Inflammatory macrophage (primary cell): Measurements from ENCODE around the gene TNNI3K.
A peak's percentile ranks its signal among the peaks of the same experiment; 100 is the strongest.
"Not testable (repeated sequence)": the region's sequence is repeated elsewhere in the genome, so short reads cannot be mapped to it uniquely, and the experiment has no call there.

Source experiments
- DNase-seq, 2 donors: peaks; one replicate each; pipeline ENCODE4 v3.0.0-alpha.2; 2020 to 2022
- total RNA-seq, 18 experiments: gene quantifications; one replicate each; lab custom pipeline; 2026; ENCODE audit warnings: mixed read lengths in 6 of 18, inconsistent platforms in 2 of 18; lab: John Stamatoyannopoulos, UW

Gene TNNI3K, protein sequence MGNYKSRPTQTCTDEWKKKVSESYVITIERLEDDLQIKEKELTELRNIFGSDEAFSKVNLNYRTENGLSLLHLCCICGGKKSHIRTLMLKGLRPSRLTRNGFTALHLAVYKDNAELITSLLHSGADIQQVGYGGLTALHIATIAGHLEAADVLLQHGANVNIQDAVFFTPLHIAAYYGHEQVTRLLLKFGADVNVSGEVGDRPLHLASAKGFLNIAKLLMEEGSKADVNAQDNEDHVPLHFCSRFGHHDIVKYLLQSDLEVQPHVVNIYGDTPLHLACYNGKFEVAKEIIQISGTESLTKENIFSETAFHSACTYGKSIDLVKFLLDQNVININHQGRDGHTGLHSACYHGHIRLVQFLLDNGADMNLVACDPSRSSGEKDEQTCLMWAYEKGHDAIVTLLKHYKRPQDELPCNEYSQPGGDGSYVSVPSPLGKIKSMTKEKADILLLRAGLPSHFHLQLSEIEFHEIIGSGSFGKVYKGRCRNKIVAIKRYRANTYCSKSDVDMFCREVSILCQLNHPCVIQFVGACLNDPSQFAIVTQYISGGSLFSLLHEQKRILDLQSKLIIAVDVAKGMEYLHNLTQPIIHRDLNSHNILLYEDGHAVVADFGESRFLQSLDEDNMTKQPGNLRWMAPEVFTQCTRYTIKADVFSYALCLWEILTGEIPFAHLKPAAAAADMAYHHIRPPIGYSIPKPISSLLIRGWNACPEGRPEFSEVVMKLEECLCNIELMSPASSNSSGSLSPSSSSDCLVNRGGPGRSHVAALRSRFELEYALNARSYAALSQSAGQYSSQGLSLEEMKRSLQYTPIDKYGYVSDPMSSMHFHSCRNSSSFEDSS
- total RNA-seq = 0 to 0.11 (median 0) reads per million in 18 experiments

- DNase-seq = no peak
Measured at GRCh38 chr1:74235153-74235552, at the start of gene TNNI3K. Gene TNNI3K (plus strand): TSS chr1:74235387. CDS start chr1:74235452, 65 bp downstream.

DNA sequence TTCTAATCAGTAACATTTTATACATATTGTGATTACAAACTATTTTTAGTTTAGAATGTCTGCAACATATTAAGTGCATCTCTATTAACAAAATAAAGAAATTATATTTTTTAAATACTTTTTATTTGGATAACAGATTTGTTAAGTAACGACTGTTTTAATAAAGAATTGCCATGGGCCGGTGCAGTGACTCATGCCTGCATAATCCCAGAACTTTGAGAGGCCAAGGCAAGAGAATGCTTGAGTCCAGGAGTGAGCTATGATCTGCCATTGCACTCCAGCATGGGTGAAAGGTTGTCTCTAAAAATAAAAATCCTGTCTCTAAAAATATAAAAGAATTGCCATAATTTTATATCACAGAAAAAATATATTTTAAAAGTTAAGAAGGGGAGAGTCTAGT lies 41.3 kb upstream of the TNNI3K start:
- no peak for DNase-seq

DNA sequence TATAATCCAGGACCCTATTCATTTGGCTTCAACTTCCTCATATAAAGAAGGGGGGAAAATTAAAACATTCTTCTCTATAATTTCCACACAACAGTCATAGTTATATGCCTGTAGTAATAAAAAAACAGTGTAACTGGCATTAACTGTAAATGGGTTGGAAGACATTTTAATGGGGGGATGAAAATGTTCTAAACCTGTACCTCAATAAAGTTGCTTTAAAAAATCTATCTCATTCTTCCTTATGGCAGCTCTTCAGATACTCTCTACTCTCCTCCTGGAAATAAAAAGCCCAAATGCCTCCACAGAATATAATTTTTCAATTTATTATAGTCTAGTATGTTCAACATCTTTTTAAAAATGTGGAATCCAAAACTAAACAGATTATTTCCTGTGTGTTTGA lies 39.8 kb upstream of the TNNI3K start:
- no peak for DNase-seq

- DNase-seq = no peak
Measured at GRCh38 chr1:74197255-74197654, 37.9 kb upstream of the TNNI3K start.

GRCh38 chr1:74197657-74198552 lies 37.3 kb upstream of the TNNI3K start, which contains the start of the genes FPGT and LRRIQ3:
Gene FPGT (plus strand): TSS chr1:74198242. CDS start chr1:74198279, 37 bp downstream.
Gene LRRIQ3 (minus strand): TSS chr1:74198176. CDS start chr1:74183684, 14,492 bp downstream.
- peak; percentile 95 to 96 for DNase-seq

- DNase-seq = peak; percentile 47 to 49
Measured at GRCh38 chr1:74199504-74199903, 35.7 kb upstream of the TNNI3K start.

DNA sequence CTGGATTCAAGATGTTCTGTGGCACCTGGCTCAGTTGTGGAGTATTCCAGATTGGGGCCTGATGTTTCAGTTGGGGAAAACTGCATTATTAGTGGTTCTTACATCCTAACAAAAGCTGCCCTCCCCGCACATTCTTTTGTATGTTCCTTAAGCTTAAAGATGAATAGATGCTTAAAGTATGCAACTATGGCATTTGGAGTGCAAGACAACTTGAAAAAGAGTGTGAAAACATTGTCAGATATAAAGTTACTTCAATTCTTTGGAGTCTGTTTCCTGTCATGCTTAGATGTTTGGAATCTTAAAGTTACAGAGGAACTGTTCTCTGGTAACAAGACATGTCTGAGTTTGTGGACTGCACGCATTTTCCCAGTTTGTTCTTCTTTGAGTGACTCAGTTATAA lies 29.9 kb upstream of the TNNI3K start:
- no peak for DNase-seq

DNA sequence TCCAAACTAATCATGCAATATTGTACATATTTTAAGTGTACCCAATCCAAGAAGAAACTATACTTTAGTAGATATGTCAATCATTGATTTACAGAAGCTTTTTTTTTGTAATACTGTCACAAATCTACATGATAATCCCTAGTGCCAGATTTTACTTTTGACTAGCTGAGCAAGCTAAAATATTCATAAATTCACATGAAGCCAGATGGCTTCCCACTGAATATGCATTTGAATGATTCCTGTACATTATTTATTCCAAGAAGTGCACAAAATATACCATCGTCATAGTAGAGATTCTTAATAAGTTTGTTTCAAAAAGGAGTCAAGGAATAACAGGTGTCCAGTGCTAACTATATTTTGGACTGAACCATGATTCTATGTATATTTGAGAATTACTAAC lies 20.0 kb upstream of the TNNI3K start:
- no peak for DNase-seq

- no peak for DNase-seq
Measured at GRCh38 chr1:74222701-74223100, 12.5 kb upstream of the TNNI3K start.

DNA sequence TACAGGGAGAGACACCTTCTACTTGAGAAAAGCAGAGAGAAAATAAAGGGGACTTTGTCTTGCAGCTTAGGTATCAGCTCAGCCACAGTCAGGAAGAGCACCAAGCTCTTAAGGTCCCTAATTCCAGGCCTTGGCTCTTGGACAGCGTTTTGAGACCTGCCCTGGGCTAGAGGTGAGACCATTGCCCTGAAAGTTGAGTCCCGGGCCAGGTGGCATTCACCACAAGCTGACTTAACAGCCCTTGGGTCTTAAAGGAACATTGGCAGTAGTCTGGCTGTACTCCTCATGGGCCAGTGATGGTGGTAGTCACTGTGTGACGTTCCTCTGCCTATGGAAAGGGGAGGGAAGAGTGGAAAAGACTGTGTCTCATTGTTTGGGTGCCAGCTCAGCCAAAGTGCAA lies 11.7 kb upstream of the TNNI3K start:
- no peak for DNase-seq

DNA sequence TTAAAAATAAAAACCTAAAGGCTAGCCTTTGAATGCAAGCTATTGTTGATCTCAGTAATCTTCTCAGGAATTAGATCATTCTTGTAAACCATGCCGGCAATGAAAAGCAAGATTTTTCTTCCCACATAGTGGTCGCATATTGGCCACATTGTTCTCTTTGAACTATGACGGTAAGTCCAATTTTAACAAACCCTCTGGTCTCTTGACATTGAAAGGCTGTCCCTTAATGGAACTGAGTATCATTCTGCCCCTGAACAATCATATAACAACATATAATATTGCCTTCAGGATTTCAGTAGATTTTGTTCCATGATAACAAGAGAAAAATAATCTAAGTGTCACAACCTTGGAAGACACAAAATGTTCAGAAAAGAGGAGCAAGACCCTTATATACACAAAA lies 1.3 kb downstream of the TNNI3K start:
- no peak for DNase-seq

- DNase-seq = no peak
Measured at GRCh38 chr1:74237035-74237434, 1.8 kb downstream of the TNNI3K start.

GRCh38 chr1:74237787-74238186 lies 2.6 kb downstream of the TNNI3K start:
- no peak for DNase-seq

DNA sequence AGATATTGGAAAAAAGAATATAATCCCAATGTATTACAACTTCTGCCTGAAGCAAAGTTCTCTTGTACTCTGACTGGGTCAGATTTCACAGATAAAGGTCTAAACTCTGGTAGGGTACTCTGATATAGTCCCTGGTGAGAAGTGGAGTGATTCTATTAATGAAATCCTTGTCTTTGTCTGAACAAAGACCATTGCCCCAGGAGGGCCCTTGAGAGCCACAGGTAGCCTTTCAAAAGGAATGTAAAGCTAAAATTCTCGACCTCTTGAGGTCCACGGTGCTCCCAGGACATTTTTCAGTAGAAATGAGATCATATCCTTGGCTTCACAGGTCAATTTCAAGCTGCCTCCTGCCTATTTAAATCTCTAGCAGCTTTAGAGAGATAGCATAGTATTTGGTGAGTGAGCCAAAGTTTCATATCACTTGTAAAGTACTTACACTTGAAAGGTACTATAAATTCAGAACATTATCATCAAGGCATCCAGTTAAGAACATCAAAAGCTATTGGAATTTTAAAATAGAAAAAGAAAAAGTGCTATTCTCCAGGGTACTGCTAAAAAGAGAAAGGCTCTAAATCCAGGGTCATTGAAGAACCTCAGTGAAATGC lies 10.1 kb downstream of the TNNI3K start:
- no peak for DNase-seq

DNA sequence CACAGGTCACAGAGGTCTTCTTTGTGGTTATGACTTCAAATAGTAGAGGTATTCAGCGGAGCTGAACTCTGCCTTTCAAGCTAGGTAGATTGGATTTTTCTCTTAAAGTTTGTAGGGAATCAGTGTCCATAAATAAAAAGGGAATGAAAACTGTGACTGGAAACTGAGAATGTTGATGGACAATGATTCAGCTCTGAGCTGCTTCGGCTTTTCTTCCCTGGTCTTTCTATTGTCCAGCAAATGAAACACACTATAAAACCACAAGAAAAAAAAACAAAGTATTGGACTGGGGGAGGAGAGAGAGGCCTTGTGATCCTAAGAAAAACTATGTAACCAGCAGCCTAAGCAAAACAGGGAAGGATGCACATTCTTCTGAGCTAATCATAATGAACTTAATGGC lies 11.1 kb downstream of the TNNI3K start:
- no peak for DNase-seq

DNA sequence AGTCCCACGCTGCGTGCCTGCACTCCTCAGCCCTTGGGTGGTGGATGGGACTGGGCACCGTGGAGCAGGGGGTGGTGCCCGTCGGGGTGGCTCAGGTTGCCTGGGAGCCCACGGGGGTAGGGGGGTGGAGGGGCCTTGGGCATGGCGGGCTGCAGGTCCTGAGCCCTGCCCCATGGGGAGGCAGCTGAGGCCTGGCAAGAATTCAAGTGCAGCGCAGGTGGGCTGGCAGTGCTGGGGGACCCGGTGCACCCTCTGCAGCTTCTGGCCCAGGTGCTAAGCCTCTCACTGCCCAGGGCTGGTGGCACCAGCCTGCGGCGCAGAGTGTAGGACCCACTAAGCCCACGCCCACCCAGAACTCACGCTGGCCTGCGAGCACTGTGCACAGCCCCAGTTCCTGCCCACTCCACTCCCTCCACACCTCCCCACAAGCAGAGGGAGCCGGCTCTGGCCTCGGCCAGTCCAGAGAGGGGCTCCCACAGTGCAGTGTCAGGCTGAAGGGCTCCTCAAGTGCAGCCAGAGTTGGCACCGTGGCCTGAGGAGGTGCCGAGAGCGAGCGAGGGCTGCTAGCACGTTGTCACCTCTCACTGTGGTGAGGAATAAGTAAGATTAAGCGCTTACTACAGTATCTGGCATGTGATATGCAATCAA lies 12.8 kb downstream of the TNNI3K start:
- DNase-seq = no peak

GRCh38 chr1:74253243-74253824 lies 18.1 kb downstream of the TNNI3K start:
- DNase-seq = not testable (repeated sequence)

DNA sequence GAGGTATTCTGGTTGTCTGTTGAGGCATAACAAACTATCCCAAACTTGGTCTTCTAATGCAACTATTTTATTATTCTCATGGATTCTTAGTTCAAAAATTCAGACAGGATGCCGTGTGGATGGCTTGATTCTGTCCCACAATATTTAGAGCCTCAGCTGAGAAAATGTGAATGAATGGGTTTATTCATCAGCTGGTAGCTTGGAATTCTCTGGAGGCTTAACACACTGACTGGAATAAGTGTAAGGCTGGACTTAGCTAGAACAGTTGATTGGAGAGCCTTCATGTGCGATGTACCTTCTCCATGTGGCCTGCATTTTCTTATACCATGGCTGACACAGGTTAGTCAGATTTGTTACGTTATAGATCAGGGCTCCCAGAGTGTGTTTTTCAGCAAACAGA lies 30.8 kb downstream of the TNNI3K start:
- DNase-seq = no peak

- no peak for DNase-seq
Measured at GRCh38 chr1:74271503-74271902, 36.3 kb downstream of the TNNI3K start.

- DNase-seq = no peak
Measured at GRCh38 chr1:74280642-74281396, 45.6 kb downstream of the TNNI3K start.
